ENCODE measurements around the gene MAGIX.

GRCh38 chrX:49183701-49184281 is 21.2 kb downstream of the MAGIX start:
- TF ChIP-seq CTCF (conservative IDR thresholded peaks at IDR 0.05; ENCODE audit: low read depth, low read length): no peak
- no peak for TF ChIP-seq RAD21 (IDR thresholded peaks at IDR 0.05; ENCODE audit: low read length)
- TF ChIP-seq POLR2A (IDR thresholded peaks at IDR 0.05; ENCODE audit: low read depth, low read length): no peak
